Right lung (tissue), 10 donors: ENCODE data around the gene COQ2. TPM values are rescaled to one million over a fixed set of nuclear protein-coding genes. Genes with fewer than 3 reads are reported as not detected.
A peak's percentile ranks its signal among the peaks of the same experiment; 100 is the strongest.
"Not testable (repeated sequence)": the region's sequence is repeated elsewhere in the genome, so short reads cannot be mapped to it uniquely, and the experiment has no call there.

Source experiments
- DNase-seq, 2 donors: peaks; one replicate each; pipeline ENCODE4 v3.0.0-alpha.2; 2013
- long read RNA-seq, 8 donors: transcript quantifications; one replicate each; lab custom pipeline, GENCODE V29; 2026
- polyA plus RNA-seq, 5 donors: library from polyadenylated mRNA; unstranded; fragments of 120-200 nt; gene quantifications; one replicate each; pipeline versions ENCODE4 v1.2.1 to v1.2.3, GENCODE V29; 2013; ENCODE audit warnings: inconsistent platforms in 1 of 5, low replicate concordance in 1 of 5; ENCODE audit not compliant: insufficient read length in 5 of 5, insufficient read depth in 1 of 5

The COQ2 gene
- polyA plus RNA-seq = 10 to 100 TPM; 13.4 to 19.5 (median 16.0) TPM
- long read RNA-seq, donor 1, transcript COQ2-206 (7 exons, 1,641 nt) = major isoform, 8 of 13 reads
- long read RNA-seq, donor 1, partial matches to known transcripts = 5 of 13 reads
- long read RNA-seq, donor 1, other reads (novel, unspliced or antisense) = 0 of 13 reads
- long read RNA-seq, donor 2, transcript COQ2-206 (7 exons, 1,641 nt) = major isoform, 5 of 10 reads
- long read RNA-seq, donor 2, partial matches to known transcripts = 5 of 10 reads
- long read RNA-seq, donor 2, other reads (novel, unspliced or antisense) = 0 of 10 reads
- long read RNA-seq, donor 3, transcript COQ2-206 (7 exons, 1,641 nt) = major isoform, 8 of 8 reads
- long read RNA-seq, donor 3, partial matches to known transcripts = 0 of 8 reads
- long read RNA-seq, donor 3, other reads (novel, unspliced or antisense) = 0 of 8 reads
- long read RNA-seq, donor 4, partial matches to known transcripts = 0 of 1 reads
- long read RNA-seq, donor 4, other reads (novel, unspliced or antisense) = 0 of 1 reads
- long read RNA-seq, donor 5, transcript COQ2-206 (7 exons, 1,641 nt) = major isoform, 12 of 25 reads
- long read RNA-seq, donor 5, partial matches to known transcripts = 13 of 25 reads
- long read RNA-seq, donor 5, other reads (novel, unspliced or antisense) = 0 of 25 reads
- long read RNA-seq, donor 6, transcript COQ2-206 (7 exons, 1,641 nt) = major isoform, 7 of 15 reads
- long read RNA-seq, donor 6, partial matches to known transcripts = 8 of 15 reads
- long read RNA-seq, donor 6, other reads (novel, unspliced or antisense) = 0 of 15 reads
- long read RNA-seq, donor 7, partial matches to known transcripts = 11 of 12 reads
- long read RNA-seq, donor 7, other reads (novel, unspliced or antisense) = 0 of 12 reads
- long read RNA-seq, donor 8, partial matches to known transcripts = 0 of 1 reads
- long read RNA-seq, donor 8, other reads (novel, unspliced or antisense) = 0 of 1 reads

GRCh38 chr4:83284193-83285054, at the start of gene COQ2:
COQ2 (minus strand) TSS chr4:83284798; CDS start chr4:83284764, 34 bp downstream.
- DNase-seq = peak; percentile 93 to 96

GRCh38 chr4:83331956-83332355, 47.4 kb upstream of the COQ2 start:
- no peak for DNase-seq

- no peak for DNase-seq
These were observed 45.0 kb upstream of the COQ2 start for GRCh38 chr4:83329521-83330110.

DNA sequence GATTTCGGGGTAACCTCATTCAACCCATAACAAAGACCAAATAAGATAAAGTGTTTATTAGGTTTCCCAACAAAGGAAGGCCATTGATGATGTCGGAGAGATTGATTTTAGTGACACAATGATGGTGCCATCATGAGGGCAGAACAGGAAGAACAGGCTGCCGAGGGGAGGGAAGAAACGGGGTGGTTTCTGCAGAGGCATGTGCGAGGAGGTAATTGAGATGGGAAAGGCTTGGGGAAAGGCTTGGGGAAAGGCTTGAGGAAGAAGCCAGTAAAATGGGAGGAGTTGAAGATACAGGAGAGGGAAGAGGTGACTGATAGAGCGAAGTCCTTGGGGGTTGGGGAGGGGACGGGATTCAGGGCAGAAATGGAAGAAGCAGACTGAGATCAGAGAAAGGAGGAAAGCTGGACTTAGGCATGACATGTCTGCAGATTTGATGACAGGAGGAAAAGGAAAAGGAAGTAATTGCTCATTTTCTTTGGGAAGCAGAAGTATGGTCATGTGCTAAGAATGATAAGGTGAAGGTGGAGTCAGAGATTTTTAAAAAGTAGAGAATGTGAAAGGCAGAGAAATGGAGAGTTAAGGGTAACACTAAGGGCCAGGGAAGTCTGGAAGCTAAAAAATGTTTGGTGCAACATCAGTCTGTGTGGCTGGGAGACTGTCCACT, 44.1 kb upstream of the COQ2 start:
- DNase-seq = no peak

DNA sequence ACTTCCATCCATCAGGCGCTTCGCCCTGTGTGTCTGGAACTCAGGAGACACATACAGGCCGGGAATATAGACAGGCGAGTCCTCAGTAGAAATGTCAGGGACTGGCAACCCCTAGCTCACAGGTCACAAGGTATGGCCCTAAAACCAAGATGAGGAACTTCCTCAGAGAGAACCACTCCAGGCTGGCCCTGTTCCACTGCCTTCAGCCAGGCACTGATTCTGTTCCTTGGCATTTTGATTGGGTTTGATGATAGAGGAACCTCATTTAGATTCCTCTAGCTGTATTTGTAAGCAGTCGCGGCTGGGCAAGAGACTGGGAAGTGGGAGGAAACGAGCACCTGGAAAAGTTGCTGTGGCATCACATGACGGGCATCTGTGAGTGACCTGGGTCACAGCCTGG, 41.9 kb upstream of the COQ2 start:
- DNase-seq = no peak

- DNase-seq = not testable (repeated sequence)
These were observed 40.7 kb upstream of the COQ2 start for GRCh38 chr4:83325306-83325705.

DNA sequence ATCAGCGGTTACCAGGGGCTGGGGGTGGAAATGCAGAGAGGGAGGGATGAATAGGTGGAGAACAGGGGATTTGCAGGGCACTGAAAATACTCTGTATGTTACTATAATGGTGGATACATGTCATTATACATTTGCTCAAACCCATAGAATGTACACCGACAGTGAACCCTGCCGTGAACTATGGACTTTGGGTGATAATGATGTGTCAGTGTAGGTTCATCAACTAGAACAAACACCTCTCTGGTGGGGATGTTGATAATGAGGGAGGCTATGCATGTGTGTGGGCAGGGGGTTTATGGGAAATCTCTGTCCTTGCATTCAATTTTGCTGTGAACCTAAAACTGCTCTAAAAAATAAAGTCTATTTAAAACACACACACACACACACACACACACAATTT, 38.5 kb upstream of the COQ2 start:
- no peak for DNase-seq

GRCh38 chr4:83320548-83320947, 36.0 kb upstream of the COQ2 start:
- DNase-seq = no peak

- DNase-seq = no peak
These were observed 34.1 kb upstream of the COQ2 start for GRCh38 chr4:83318666-83319065.

DNA sequence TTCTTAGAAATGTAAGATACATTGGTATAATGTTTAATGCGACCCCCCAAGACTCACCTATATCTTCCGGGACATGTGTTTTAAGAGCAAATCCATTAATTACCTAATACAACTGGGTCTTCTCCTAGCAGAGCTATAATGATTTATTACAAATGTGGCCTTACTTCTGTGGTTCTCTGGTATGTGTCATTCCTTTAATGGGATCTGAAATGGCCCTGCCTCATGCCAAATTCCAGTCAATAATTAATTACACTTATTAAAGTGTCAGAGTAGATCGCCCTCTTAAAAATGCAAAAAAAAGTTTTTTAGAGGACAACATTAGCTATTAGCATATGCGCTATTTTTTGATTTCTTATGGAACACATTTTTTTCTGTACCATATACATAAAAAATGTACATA, 33.1 kb upstream of the COQ2 start:
- no peak for DNase-seq

DNA sequence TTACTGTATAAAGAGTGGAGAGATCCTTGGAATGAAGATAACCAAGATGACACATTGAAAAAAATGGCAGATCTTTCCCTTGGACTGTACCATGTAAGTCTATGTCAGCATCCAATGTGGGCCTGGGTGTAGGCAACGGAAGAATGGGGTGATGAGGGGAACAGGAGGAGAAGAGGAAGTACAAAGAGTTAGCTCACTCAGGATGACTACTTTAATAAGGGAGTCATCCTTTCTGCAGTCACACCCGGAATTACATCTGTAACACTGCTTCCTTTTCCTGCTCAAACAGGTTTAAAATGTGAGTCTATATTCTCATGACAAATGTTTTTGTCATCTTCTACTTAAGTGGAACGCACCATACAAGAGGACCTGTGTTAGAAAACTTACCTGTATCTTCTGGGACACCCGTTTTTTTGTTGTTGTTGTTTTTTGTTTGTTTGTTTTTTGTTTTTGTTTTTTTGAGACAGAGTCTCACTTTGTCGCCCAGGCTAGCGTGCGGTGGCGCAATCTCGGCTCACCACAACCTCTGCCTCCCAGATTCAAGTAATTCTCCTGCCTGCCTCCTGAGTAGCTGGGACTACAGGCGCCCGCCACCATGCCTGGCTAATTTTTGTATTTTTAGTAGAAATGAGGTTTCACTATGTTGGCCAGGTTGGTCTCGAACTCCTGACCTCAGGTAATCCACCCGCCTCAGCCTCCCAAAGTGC, 32.0 kb upstream of the COQ2 start:
- DNase-seq = no peak

- DNase-seq = no peak
These were observed 30.8 kb upstream of the COQ2 start for GRCh38 chr4:83315341-83315870.

- no peak for DNase-seq
These were observed 24.1 kb upstream of the COQ2 start for GRCh38 chr4:83308672-83309071.

DNA sequence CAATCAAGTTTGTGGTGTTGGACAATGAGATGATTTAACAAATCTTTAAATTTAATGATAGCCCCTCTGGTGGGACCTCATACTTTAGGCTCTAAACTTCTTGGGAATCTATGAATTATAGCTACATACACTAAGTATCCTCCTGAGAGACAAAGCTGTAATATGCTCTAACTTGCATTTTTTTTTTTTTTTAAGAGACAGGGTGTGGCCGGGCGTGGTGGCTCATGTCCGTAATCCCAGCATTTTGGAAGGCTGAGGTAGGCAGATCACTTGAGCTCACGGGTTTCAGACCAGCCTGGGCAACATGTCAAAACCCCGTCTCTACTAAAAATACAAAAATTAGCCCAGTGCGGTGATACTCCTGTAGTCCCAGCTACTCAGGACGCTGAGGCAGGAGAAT, 23.3 kb upstream of the COQ2 start:
- no peak for DNase-seq

DNA sequence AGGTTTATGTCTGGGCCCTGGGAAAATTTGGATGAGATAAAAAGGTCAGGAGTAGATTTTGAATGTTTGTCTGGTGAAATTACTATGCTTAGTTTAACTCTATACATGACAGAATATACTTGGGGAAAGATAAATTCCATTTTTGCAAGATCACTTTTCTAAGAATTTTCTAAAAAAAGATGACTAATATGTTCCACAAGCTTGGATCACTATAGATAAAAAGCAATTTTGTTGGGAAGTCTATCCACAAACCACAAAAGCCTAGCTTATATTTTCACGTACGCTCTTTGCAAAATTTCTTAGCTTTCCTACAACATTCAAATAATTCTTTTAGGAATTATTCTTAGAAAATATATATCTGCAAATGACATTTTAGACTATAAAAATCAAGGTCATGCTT, 20.6 kb upstream of the COQ2 start:
- DNase-seq = no peak

- DNase-seq = no peak
These were observed 13.1 kb upstream of the COQ2 start for GRCh38 chr4:83297548-83298260.

DNA sequence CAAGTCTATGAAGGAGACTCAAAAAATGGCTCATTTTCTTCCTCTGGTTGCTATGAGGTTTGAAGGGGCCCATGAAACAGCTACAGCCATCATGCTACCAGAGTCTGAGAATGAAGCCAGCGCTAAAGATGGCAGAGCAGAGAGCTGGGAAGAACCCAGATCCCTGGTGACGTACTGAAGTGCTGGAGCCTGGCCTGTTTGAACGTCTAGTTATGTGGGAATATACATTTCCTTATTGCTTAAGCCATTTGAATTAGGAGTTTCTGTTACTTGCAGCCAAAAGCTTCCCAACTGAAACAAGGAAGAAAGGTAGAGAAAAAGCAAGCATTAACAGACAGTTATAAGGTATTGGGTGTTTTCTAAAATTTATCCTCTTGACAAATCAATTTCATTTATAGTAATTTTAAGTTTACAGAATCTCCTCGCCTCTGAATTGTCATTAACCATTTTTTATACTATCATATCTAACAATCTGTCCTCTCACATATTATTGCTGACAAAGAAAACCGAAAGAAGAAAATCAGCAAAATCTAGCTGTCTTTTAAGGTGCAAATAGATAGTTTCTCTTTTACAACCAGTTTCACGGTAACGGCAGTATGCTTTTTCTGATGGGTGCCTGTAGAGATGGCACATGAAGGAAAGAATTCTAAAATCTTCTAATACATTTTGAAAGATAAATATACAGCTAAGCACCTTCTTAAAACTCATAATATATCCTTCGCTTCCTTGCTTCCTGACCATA, 8.9 kb upstream of the COQ2 start:
- DNase-seq = no peak
